ENCODE results near the gene GSX2.

Gene GSX2

GRCh38 chr4:54092405-54093323 lies 7.3 kb upstream of the GSX2 start:
- no peak for TF ChIP-seq CTCF (IDR thresholded peaks at IDR 0.05; ENCODE audit: low read depth, low read length)
- no peak for DNase-seq (ENCODE audit: extremely low read depth, low read depth)

GRCh38 chr4:54093324-54094240 lies 6.4 kb upstream of the GSX2 start:
- DNase-seq (ENCODE audit: extremely low read depth, low read depth): no peak
- no peak for TF ChIP-seq CTCF (IDR thresholded peaks at IDR 0.05; ENCODE audit: low read depth, low read length)

GRCh38 chr4:54094451-54094850 lies 5.5 kb upstream of the GSX2 start:
- DNase-seq (ENCODE audit: extremely low read depth, low read depth): no peak
- TF ChIP-seq CTCF (IDR thresholded peaks at IDR 0.05; ENCODE audit: low read depth, low read length): no peak

GRCh38 chr4:54095110-54095825 lies 4.7 kb upstream of the GSX2 start:
- TF ChIP-seq CTCF (IDR thresholded peaks at IDR 0.05; ENCODE audit: low read depth, low read length): no peak
- DNase-seq (ENCODE audit: extremely low read depth, low read depth): no peak

GRCh38 chr4:54096295-54096962 lies 3.5 kb upstream of the GSX2 start:
- DNase-seq (ENCODE audit: extremely low read depth, low read depth): no peak

More at GRCh38 chr4:54096295-54096962, 3.5 kb upstream of the GSX2 start:
- no peak for TF ChIP-seq CTCF (IDR thresholded peaks at IDR 0.05; ENCODE audit: low read depth, low read length)
